ENCODE results near the gene SAC3D1. TPM values are rescaled to one million over a fixed set of nuclear protein-coding genes. Genes with fewer than 3 reads are reported as not detected.
A peak's percentile ranks its signal among the peaks of the same experiment; 100 is the strongest.

SAC3D1 gene
- total RNA-seq, 4 donors from 2014 or later: 2.1 to 13.1 (median 6.0) TPM

GRCh38 chr11:65008016-65008415 lies 33.0 kb upstream of the SAC3D1 start:
- H3K9me3 ChIP-seq: no peaks in the 10 kb centered on the region
- WGBS, 2 donors: 69 to 76% methylated on average over 7 of the region's 7 CpGs
- no peaks in the 10 kb centered on the region for H3K27me3 ChIP-seq

GRCh38 chr11:65008873-65009272 lies 32.1 kb upstream of the SAC3D1 start:
- Histone ChIP-seq H3K4me3 (replicated peaks in 1 of 3) (no peak overlapping the region), H3K27me3 (no peaks in the 10 kb centered on the region), H3K36me3 (no peaks in the 10 kb centered on the region), H3K27ac (no peak overlapping the region), H3K4me1 (peaks cover 4 to 5% of the 10 kb centered on the region in 2 donors), H3K9me3 (no peaks in the 10 kb centered on the region)
- 83 to 90% methylated on average over 2 of the region's 2 CpGs for WGBS, 2 donors
- intact Hi-C loops (cut with DNase I): no loop called here
- DNase-seq: no peak
- no peak for TF ChIP-seq POLR2A (IDR thresholded peaks at IDR 0.05)

More at GRCh38 chr11:65008016-65008415, 33.0 kb upstream of the SAC3D1 start:
- DNase-seq: no peak
- no peak overlapping the region for H3K27ac ChIP-seq
- H3K4me3 ChIP-seq (replicated peaks in 1 of 3): no peak overlapping the region
- TF ChIP-seq CTCF (IDR thresholded peaks at IDR 0.05) (no peak), POLR2A (IDR thresholded peaks at IDR 0.05) (no peak)
- peaks cover under 1 to 1% of the 10 kb centered on the region in 2 donors for H3K4me1 ChIP-seq
- no peaks in the 10 kb centered on the region for H3K36me3 ChIP-seq
- intact Hi-C loops (cut with DNase I): no loop called here

- peaks cover 0 to 2% of the 10 kb centered on the region in 2 donors for H3K36me3 ChIP-seq
- intact Hi-C loops (cut with DNase I): loop anchor here (10.0 kb wide), 1 partner anchor 101 kb away; the partner anchor contains the start of genes TM7SF2 and ZNHIT2
- peak in 1 of 2 donors; percentile 59 for TF ChIP-seq POLR2A (IDR thresholded peaks at IDR 0.05)
- TF ChIP-seq CTCF (IDR thresholded peaks at IDR 0.05): peak; percentile 50 to 82 (median 68)
- peak; percentile 87 to 89 for DNase-seq
- peaks cover 11 to 13% of the 10 kb centered on the region in 2 donors for H3K4me1 ChIP-seq
- peak overlapping the region; percentile 94 to 99 (median 95) for H3K27ac ChIP-seq
- H3K9me3 ChIP-seq: no peaks in the 10 kb centered on the region
- no peaks in the 10 kb centered on the region for H3K27me3 ChIP-seq
- 19 to 36% methylated on average over 5 to 13 of the region's 22 CpGs for WGBS, 2 donors
- H3K4me3 ChIP-seq (replicated peaks in 1 of 3): peak overlapping the region; percentile 78 to 89 (median 87)
Observed at GRCh38 chr11:65013130-65013887, 27.7 kb upstream of the SAC3D1 start.

- H3K4me3 ChIP-seq (replicated peaks in 1 of 3): peak within 1 kb of the TSS; percentile 78 to 89 (median 87)
- no peaks in the 10 kb centered on the region for H3K27me3 ChIP-seq
- intact Hi-C loops (cut with DNase I): loop anchor here (2.0 to 10.0 kb wide), 2 partner anchors 71 to 101 kb away; partner anchors contain the start of genes CDCA5, TM7SF2, ZFPL1 and ZNHIT2
- H3K4me1 ChIP-seq: peaks cover 11 to 13% of the 10 kb centered on the region in 2 donors
- H3K27ac ChIP-seq: peak within 1 kb of the TSS; percentile 94 to 99 (median 95)
- H3K36me3 ChIP-seq: peaks cover 0 to 8% of the 10 kb centered on the region in 2 donors
- TF ChIP-seq CTCF (IDR thresholded peaks at IDR 0.05) (peak; percentile 28 to 92 (median 79)), POLR2A (IDR thresholded peaks at IDR 0.05) (no peak)
- DNase-seq: peak; percentile 86 to 90
- H3K9me3 ChIP-seq: no peaks in the 10 kb centered on the region
- WGBS, 2 donors: 0% methylated on average over 14 of the region's 96 CpGs; no CpG with 5 or more reads in 1 of the 2 donors
Observed at GRCh38 chr11:65013888-65014725, 26.9 kb upstream of the SAC3D1 start, which contains the start of gene ARL2. TSS of gene ARL2 (plus strand) at chr11:65014160. CDS start at chr11:65014208, 48 bp downstream.

GRCh38 chr11:65014726-65015227 lies 26.2 kb upstream of the SAC3D1 start:
- H3K4me3 ChIP-seq (replicated peaks in 1 of 3): peak overlapping the region; percentile 78 to 89 (median 87)
- H3K27ac ChIP-seq: peak overlapping the region; percentile 94 to 99 (median 95)
- no peaks in the 10 kb centered on the region for H3K9me3 ChIP-seq
- 38 to 72% methylated on average over 10 to 21 of the region's 23 CpGs for WGBS, 2 donors
- peaks cover 11 to 13% of the 10 kb centered on the region in 2 donors for H3K4me1 ChIP-seq
- DNase-seq: no peak
- peaks cover under 1 to 8% of the 10 kb centered on the region in 2 donors for H3K36me3 ChIP-seq
- TF ChIP-seq CTCF (IDR thresholded peaks at IDR 0.05): no peak
- no peak for TF ChIP-seq POLR2A (IDR thresholded peaks at IDR 0.05)
- no peaks in the 10 kb centered on the region for H3K27me3 ChIP-seq
- intact Hi-C loops (cut with DNase I): loop anchor here (2.0 to 10.0 kb wide), 3 partner anchors 70 to 102 kb away; partner anchors contain the start of genes CDCA5, TM7SF2, ZFPL1 and ZNHIT2
